NCI-H1694 treated with DMSO at 0.1 percent for 48 hours (cell line): ENCODE data around the gene TRAF3IP3.
A peak's percentile ranks its signal among the peaks of the same experiment; 100 is the strongest.

Experiments
- DNase-seq: peaks from one replicate; lab custom pipeline; 2025; lab: John Stamatoyannopoulos, UW

TRAF3IP3 gene

DNA sequence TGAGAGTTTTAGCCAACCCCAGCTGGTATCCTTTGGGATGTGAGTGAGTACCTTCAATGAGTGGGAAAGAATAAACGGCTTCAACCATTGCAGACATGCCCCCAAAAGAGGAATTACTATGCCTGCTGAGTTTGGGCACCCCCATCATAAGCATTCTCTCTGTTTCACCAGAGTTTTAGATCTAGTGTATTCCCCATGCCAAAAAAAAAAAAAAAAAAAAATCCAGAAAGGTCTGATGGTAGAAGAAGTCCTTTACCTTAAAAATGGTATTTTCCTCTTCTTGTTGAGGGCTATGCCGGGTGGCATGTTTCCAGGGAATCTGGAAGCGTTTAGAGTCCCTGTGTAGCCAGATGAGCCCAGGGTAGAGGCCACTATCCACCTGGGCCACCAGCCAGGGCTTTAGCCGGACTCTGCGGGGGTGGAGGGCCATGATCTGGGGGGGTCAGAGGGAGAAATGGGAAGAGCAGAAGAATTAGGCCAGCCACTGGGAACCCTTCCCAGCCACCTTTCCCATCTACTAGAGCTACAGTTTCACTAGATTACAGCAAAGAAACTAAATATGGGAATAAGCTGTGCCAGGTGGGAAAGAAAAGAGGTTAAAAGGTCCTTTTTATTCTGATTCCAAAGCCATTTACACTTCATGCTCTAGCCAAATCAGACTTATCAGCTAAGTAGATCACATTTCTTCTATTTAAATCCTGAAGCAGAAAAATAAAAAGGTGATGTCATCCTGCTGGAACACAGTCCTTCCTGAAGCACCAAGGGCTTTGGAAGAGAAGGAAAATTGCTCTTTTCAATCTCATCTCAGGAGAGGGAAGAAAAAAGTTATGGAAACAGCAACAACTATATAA is 45.4 kb downstream of the TRAF3IP3 start:
- no peak for DNase-seq

DNA sequence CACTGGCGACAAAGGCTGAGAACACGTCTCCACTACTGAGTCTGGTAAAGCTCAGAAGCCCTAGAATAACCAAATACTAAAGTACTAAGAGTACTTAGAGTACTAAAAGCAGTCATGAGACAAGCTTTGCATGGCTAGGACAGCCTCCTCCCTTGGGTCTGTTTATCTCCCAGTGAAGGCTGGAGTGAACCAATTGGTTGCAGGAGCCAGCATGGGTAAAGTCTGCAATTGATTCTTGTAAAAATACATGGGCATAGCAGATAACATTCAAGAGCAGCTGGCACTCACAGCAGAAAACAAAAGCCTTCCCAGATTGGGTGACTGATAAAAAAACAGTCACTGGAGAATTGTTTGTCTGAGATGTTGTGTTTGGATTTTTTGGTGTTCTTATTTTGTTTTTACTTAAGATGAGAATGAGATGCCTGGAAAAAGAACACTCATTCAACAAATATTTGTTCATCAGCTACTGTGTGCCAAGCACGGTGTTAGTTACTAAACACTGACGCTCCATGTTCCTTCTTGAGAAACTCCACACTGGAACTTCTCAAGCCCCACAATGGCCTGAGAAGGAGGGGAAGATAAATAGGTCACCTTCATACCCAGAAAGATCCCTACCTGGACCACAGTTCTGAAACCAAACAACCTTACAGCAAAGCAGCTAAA is 46.4 kb downstream of the TRAF3IP3 start:
- DNase-seq = no peak

DNA sequence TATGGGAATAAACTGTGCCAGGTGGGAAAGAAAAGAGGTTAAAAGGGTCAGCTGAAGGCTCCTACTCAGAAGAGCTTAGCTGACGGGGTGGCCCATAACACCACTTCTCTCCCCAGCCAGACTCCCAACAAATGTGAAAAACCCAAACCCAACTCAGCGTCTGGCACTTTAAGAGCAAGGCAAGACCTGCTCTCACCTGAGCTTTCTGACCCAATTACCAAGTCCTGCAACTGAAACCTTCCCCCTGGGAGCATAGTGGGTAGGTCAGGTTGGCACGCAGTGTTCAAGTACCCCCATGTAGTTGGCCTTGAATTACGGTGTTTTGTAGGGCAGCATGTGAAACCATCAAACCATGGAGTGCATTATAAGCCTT is 46.9 kb downstream of the TRAF3IP3 start:
- DNase-seq = no peak

DNA sequence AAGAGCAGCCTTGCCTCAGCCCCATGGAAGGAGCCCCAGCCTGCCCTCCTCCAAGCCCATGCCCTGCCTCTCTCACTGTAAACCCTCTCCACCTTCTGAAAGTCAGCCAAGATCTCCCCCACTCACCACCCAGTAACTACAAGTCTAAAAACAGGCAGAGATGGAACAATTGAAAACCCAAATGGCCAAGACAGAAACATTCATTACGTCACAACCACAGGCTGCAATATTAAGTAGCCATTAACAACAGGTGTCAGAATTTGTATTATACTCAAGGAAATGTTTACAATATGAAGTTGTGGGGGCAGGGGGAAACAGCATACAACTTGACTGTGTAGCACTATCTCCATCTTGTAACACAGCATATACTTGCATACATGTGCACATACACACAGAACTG is 47.7 kb downstream of the TRAF3IP3 start:
- DNase-seq = no peak

DNA sequence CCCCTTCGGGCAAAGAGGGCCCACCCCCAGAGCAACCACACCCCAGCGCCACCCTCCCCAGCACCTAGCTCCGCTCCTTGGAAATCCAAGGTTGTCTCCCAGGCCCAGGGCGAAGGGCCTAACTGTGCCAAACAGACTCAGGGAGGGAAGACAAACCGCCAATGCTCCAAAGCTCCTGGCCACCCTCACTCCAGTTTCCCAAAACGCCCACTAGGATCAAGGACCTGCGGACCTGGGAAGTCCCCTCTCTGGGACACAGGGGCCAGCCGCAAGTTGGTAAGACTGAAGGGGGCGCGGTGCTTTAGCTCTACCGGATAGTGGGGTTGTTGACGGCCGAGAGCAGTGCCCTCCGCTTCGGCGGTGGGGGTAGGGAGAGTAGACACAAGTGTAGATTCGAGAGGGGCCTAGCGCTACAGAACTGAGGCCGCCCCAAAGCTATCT is 49.5 kb downstream of the TRAF3IP3 start:
- no peak for DNase-seq

DNA sequence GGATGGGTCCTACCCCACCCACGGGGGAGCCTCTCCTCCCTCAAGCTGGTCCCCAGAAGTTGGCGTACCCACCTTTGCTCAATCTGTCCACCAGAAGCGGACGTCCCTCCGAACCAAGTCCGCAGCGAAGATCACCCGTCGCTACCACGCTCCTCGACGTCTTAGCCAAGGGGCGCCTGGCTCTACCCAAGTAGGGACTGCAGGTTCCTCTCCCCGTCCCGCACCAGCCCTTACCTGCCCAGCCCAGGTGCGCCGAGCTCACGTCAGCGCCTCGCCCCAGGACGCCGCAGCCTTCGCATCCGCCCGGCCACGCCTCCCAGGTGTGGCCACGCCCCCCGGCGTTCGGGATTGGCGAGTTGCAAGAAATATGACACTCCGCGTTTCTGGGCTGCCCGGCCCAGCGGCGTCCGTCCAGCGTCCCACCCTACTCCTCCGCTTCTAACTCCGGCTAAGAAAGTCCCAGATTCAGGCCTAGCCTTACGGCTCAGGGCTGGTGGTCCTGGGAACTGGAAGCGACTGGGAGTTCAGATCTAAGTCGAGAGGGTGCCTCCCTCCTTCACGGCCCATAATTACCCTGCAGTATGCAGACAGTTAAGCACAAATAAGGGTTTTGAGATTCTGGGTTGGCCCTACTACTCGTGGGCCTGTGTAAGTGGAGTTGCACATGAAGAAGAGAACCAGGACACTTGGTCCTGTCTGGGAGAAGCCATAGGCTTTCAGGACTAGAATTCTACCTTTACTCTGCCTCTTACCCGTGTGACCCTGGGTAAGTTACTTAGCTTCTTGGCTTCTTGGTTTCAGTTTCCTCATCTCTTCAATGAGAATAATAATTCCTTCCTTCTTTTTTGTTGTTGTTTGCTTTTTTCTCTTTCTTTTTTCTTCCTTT is 50.3 kb downstream of the TRAF3IP3 start, which contains the start of gene IRF6:
IRF6 (minus strand) TSS at position 268 of the 886 bp plus-strand sequence. CDS start 4,729 bp downstream, outside the sequence.
- no peak for DNase-seq

DNA sequence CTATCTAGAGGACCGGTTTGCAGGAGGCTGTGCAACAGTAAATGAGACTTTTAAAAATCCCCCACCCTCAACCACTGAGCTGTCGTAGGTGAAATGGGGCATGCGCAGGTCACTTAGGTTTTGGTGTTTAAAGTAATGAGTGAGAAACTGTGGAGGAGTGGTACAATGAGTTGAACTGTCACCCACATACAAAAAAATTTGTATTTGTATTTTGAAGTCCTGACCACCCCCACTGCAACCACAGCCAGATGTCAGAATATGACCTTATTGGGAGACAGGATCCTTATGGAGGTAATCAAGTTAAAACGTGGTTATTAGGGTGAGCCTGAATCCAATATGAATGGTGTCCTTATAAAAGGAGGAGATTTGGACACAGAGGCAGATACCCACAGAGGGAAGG is 51.7 kb downstream of the TRAF3IP3 start:
- no peak for DNase-seq

DNA sequence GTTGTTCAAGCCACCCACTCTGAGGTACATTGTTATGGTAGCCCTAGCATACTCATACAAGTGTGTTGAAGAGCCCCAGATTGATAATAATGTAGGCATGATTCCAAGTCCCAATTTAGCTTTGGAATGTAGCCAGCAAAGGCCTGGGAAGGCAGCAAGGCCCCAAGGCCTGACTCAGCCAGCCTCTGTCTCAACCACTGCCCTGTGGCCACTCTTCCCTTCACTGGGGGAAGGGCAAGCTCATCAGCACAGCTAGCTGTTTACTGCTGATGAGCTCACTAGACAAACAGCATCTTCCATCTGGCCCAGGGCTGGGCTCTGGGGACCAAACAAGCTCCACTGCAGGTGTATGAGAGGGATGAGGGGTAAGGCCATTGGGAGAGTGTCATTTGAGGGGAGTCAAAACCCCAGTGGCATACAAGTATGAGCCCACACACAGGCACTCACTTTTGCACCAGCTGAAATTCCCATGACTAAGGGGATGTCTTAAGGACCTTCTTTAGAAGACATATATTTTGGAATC is 52.3 kb downstream of the TRAF3IP3 start:
- peak; percentile 79 for DNase-seq

DNA sequence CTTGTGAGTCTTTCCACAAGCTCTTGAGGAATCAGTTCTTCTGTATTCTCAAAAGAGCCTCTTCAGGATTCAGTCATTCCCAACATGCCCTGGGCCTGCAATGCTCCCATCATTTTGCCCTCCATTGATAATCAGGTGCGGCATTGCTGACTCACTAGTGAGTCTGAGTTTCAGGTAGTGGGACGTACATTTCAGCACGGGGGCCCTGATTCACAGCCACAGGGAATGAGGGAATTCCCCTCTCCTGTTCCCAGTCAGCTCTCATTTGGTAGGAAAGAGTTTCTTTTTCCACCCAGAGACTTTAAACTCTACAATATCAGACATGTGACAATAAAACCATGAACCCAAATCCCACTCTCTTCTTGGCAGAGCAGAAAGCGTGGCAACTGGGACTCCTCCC is 53.8 kb downstream of the TRAF3IP3 start:
- no peak for DNase-seq

DNA sequence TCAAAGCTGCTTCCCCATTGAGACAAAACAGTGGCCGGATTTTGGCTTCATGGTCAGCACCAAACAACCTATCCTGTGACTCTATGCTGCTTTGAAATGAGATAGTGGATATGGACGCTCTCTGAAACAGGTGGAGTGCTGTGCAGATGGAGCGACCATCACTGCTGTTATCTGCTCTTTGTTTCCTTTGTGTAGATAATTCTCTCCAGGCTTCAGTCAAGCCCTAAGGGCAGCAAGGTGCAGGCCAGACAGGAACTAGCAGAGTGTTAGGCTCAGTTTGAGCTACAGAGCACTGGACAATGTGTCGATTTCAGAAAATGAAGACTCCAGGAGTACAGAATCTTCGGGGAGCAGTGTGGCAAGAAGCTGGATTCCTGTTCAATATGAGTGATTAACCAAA is 54.9 kb downstream of the TRAF3IP3 start:
- no peak for DNase-seq

DNA sequence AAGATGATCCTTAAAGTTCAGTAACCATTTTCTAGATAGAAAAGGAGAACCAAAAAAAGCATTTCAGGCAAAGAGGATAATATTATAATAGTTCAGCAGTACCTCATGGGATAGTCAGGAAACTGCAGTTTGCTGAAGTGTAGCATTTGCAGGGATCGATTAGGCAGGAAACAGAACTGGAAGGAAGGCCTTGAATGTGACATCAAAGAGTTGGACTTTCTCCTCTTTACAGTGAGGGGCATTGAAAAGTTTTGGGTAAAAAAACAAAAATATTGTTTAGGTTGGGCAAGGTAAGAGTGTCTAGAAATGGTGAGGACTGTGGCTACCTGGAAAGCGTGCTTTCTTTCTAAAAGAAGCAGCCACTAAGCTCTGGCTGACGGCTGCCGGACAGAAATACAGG is 58.0 kb downstream of the TRAF3IP3 start:
- DNase-seq = no peak

DNA sequence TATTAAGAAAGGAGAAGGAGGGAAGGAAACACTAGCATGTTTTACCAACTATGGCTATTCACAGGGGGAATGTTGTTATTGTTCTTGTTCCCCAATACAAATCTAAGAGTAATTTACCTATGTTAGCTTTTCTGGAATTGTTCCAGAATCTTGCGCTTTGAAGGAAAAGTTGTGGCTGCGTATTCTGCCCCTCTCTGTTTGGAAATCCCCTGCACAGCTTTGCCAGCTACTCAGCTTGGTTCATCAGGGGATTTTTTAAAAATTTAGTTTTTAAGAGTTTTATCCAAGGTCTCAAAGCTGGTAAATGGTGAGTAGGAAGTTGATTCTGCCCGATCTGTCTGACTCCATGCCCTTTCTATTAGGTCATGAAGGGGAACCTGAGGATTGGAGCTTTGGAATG is 59.6 kb downstream of the TRAF3IP3 start:
- DNase-seq = no peak

DNA sequence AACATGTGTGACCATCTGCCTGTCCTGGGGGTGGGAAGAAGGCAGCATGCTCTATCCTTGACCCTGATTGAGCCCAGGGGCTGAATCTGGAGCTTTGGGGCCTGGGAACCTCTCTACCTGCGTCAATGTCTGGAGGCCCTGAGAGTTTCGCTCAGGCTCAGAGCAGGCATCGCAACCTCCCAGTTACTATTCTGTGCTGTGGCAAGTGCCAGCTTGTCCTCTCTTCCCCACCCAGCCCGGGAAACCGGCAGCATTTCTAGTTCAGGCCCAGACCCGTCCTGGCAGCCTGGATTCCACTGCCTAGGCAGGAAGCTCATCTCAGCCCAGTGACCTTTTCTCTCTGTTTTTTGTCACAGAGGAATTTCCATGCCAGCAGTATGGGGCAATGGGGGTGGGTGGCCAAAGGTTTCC is 60.1 kb downstream of the TRAF3IP3 start:
- DNase-seq = peak; percentile 92

DNA sequence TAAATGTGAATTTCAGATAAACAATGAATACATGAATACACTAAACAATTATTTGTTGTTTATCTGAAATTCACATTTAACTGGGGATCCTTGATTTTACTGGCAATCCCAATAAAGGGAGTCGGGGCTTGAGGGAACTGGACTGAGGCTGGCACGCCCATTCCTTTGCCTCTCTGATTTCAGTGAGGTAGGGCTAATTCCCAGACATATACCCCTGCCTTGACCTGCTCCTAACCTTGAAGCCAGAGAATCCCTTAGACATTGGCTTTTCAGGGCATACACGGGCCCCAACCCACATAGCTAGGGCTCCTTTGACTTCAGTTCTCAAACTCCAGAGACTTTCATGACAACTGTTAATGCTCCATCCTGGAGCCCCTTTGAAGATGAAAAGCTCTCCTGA is 61.1 kb downstream of the TRAF3IP3 start:
- no peak for DNase-seq

DNA sequence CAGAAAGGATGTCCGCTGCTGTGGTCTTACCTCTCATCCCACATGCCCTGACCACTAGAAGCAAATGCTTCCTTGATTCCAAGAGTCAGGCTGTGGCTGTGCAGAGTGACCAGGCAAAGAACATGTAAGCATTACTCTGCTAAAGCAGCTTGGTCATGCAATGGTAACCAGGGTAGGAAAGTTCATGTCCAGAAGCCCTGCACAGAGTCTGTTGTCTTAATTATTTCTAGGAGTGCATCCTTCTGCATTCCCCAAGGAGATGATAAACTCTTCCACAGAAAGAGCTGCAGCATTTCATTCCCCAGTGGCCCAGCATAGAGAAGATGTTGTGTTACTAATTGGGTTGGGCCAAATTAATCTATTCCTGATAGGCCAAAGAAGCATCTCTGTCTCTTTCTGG is 61.8 kb downstream of the TRAF3IP3 start:
- DNase-seq = no peak

DNA sequence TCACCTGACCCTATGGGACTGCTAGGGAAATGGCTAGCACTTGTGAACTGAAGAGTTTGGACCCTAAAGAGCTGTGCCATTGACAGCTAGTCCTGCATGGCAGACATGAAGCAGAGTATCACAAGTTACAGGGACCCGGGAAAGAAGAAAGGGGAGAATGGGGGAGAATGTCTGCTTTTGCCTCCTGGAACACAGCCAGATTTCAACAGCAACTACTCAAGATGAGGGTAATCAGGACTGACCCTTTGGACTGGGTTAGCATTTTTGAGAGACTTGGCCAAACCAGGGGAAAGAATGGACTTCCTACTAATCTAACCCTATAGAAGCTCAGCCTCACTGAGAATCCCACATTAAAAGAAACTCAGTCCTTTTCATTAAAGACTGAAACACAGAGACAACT is 63.2 kb downstream of the TRAF3IP3 start:
- DNase-seq = no peak

DNA sequence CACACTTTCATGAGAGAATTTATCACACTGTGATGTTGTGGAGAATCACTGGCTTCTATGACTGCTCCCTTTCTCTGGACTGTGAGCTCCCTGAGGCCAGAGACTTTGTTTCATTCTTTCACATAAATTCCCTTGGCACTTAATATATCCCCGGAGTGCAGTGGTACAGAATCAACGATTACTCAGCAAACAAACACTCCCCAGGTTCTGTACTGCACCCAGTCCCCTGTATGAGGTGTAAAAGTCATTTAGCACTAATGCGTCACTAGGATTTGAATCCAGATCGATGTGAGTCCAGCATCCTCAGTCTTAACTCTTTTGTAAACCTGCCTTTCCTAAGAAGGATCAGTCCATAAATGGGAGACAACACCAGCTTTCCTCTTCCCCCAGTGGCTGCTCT is 65.1 kb downstream of the TRAF3IP3 start:
- no peak for DNase-seq

DNA sequence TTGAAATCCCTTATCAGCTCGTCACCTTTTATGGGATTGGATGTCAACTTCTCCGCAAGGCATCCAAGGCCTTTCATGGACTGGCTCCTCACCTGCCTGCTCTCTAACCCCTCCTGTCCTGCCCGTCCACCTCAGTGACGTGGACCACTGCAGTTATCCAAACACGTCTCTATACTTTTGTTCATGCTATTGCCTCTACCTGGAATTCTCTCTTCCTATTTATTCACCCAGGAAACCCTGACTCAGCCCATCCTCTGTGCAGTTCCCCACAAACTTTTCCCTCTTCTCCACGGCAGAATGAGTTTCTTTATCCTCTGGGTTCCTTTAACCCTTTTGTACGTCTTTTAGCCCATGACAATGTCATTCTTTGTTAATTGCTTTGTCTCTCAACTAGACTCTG is 66.9 kb downstream of the TRAF3IP3 start:
- DNase-seq = no peak

DNA sequence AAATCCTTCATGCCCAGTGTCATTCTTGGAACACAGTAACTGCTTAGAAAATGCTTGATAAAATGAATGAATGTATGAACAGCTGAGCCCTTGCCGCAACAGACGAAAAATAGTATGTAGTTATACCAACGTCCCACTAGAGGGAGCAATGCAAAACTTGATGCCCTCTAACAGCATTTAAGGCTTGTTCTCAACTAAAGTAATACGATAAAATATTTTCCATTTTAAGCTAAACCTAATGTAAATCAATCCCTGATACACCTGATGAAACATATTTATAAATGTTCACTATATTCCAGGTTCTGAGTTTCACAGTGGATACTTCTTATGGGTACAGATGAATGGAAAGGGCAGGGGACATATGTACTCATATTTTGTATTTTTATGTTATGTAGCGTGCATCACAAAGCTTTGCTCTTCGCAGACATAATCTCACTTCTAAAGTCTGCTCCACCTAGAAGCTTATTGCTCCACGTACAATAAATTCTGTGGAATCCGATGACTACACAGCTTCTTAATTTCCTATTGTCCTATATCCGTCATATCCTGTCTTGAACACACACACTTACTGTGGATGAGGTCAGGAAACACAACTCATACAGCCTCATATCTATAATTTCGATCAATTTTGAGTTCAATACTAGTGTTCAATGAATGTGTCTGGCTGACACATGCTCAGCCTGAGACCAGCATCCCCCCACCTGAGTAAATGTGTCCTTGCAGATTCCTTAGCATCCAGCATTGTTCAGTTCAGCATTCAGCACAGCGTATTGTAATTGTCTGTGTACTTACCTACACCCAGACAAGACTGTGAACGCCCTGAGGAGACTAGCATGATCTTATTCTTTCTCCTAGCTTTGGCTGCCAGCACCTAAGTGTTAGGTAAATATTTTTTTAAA is 67.5 kb downstream of the TRAF3IP3 start:
- peak; percentile 84 for DNase-seq

DNA sequence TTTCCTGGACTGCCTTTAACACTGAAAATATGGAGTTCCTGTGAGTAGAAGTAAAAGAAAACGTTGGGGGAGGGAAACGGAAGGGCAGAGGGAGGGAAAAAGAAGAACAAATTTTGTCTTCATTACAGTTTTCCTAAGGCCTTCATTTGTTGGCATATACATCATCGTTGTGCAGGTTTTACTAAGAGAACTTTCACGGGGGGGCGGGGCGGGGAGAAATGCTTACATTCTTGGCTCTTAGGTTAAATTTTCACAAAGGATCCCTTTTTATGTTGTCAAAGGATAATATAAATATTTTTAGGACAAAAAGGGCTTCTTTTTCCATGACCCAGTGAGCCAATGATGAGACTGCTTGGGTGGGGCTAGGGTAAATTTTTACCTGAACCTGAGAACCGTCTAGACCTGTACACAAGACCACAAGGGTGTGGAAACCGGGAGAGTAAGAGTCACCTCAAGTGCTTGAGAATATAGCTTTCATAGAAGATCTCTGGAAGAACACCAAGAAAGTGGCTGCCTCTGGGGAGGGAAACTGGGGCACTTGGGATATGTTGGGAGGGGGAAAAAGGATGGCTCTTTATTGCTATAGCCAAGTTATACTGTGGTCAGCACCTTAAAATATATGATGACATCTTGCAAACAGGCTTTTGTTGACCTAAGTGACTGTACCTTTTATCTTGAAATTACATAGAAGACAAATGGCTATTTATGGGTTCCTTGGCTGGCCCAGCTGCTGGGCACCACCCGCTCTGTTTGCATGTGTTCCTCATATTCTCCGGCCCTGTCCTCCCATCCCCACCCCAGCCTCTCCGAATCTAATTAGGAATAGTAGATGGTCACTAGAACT is 70.0 kb downstream of the TRAF3IP3 start:
- no peak for DNase-seq
